ENCODE data around the gene GALNS.

- no peak for TF ChIP-seq CTCF (IDR thresholded peaks at IDR 0.05; ENCODE audit: insufficient read depth, low read length, poor library complexity, severe bottlenecking)
- no peak for TF ChIP-seq EZH2phosphoT487 (conservative IDR thresholded peaks at IDR 0.05; ENCODE audit: low read length)
Observed at GRCh38 chr16:88824256-88825077, 32.3 kb downstream of the GALNS start.

Data from SU-DHL-6 (cell line).